HG02973 (cell line): Measurements from ENCODE around the gene IQCC.

ENCODE experiments used
- ATAC-seq: cut with Tn5 transposase; IDR thresholded peaks from one replicate; pipeline ENCODE4 v1.9.1; 2021; ENCODE audit warnings: moderate library complexity; ENCODE audit not compliant: unreplicated experiment

IQCC gene

GRCh38 chr1:32195531-32195930, 9.9 kb upstream of the IQCC start:
- ATAC-seq, result no peak

- no peak for ATAC-seq
Measured at GRCh38 chr1:32195972-32196823, 9.3 kb upstream of the IQCC start.

- no peak for ATAC-seq
Measured at GRCh38 chr1:32197074-32197473, 8.4 kb upstream of the IQCC start.

DNA sequence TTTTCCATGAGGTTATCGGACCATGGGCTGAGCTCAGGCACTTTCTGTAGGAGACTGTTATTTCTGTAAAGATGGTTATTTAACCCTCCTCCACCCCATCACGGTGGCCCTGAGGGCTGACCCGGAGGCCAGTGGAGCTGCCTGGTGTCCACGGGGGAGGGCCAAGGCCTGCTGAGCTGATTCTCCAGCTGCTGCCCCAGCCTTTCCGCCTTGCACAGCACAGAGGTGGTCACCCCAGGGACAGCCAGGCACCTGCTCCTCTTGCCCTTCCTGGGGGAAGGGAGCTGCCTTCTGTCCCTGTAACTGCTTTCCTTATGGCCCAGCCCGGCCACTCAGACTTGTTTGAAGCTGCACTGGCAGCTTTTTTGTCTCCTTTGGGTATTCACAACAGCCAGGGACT, 7.6 kb upstream of the IQCC start:
- no peak for ATAC-seq

DNA sequence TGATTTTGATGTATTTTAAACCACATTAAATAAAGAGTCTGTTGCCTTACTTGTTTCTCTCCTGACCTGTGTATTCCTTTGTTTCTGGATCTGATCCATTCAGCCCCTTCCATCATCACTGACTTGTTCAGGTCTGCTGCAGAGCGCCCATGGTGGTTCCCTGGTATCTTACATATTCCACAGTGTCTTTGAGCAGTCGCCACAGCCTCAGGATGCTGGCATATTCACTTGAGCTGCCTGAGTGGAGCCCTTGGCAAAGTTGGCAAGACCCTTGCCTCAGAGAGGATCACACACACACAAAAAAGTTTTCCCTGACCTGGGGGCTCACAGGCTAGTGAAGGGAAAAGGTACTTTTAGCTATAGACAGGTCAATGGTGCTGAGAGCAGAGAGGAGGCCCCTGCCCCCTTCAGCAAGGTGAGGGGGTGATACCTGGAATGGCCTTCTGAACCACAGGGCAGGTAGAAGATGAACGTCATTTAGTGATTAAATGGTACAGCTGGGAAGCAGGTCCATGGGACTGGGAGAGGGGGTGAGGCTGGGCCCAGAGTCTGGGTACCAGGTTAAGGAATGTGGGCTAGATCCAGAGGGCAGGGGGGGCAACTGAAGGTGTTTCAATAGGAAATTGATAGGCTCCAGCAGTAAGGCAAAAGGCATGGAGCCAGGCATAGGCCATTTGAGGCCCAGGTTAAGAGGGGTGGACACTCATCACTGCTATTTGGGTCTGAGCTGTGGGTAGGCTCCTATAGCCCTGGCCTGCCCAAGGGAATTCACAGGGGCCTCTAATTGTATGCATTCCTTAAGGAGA, 7.0 kb upstream of the IQCC start:
- no peak for ATAC-seq

GRCh38 chr1:32199043-32199716, 6.3 kb upstream of the IQCC start:
- no peak for ATAC-seq

DNA sequence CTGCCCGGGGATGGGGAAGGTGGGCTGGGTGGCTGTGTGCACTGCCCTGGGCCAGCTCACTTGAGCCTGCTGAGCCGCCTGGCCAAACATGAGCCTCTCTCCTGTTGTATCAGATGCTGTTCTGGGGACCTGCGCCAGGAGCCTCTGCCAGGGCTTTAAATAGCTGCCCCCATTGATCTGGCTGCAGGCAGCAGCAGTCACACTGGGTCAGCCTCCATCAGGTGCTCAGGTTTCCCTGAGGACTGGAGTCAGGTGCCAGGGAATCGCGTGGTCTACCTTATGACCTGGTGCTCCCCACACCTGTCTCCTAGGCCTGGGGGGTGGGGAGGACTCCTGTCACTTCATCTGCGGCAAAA, 5.8 kb upstream of the IQCC start:
- no peak for ATAC-seq

DNA sequence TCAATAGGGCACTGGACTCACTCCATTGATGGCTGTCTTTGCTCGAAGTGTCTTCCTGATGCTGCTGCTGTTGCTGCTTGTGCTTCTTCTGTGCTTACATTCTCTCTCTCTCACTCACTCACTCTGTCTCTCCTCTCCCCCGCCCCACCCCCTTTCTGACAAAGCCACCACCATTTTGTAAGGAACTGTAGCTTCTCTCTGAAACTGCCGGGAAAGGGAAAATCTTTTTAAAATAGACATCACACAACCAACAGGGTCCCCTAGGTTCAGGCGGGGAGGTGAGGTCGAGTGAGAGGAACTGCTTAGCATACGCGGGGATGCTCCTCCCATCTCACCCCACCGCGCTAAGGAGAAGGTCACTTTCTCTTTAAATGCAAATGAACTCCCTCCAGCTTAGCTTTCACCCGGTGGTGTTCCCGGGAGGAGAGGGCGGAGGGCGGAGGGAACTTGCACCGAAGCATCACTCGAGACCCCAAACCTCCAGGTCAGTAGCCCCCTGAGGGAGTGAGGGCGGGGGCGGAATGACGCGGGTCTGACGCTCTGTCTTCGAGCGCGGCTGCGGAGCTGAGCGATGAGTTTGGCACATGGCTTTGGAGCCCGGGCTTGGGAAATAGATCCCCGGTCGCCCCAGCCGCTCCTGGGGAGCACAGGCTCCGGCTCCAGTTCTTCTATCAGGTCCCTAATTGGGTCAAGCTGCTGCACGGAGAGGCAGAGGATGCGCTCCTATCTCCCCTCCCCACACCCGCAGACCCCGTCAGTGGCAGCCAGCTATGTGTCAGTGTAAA, 5.1 kb upstream of the IQCC start, which contains the start of gene CCDC28B:
CCDC28B (plus strand) TSS at position 370 of the 785 bp plus-strand sequence. CDS start 1,341 bp downstream, outside the sequence.
- no peak for ATAC-seq

- peak; percentile 30 for ATAC-seq
Measured at GRCh38 chr1:32201011-32201855, 4.2 kb upstream of the IQCC start.

DNA sequence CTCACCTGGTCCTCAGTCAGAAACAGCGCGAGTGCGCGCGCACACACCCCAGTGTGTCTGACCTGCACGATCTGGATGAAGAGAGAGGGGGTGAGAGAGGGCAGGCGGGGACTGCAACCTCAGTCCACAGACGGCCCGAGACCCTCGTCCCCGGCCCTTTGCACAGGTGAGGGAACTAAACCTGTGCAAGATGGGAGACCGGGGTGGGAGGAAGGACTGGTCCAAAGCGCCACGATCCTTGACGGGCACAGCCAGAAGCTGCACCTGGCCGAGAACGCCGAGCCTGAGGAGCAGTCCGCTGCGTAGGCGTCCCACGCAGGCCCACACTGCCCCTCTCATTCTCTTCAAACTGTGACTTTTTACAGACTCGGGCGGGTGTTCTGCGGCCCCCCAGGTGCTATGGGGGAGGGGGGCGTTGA, 519 bp upstream of the IQCC start:
- ATAC-seq, result no peak

DNA sequence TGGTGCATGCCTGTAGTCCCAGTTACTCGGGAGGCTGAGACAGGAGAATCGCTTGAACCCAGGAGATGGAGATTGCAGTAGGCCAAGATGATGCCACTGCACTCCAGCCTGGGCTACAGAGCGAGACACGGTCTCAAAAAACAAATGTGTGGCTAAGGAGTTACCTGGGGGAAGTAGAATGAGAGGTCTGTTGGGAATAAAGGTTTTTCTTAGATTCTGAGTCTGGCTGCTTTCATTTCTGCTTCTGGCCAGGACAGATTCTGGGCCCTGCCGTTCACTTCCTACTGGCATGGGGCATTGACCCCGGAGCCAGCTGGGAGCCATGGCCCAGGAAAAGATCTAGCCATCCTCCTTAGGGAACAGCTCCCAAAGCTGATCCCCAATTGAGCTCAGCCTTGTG, 3.0 kb downstream of the IQCC start:
- no peak for ATAC-seq

DNA sequence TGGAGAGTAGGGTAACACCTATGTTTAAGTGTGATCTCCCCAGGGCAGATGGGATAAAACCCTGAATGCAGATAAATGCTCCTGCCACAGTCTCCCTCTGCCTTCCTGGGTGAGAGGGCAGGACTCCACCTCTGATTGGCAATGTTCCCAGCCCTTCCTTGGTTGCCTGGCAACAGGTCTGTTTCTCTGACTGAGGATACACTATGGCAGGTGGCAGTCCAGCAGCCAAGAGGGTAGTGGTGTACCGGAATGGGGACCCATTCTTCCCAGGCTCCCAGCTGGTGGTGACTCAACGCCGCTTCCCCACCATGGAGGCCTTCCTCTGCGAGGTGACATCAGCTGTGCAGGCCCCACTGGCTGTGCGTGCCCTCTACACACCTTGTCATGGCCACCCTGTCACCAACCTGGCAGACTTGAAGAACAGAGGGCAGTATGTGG, 3.4 kb downstream of the IQCC start, which contains the start of gene DCDC2B:
DCDC2B (plus strand) TSS at position 199 of the 438 bp plus-strand sequence; CDS start at position 204, 5 bp downstream.
- no peak for ATAC-seq

- no peak for ATAC-seq
Measured at GRCh38 chr1:32215629-32216480, 10.4 kb downstream of the IQCC start.

GRCh38 chr1:32216566-32216965, 11.1 kb downstream of the IQCC start:
- ATAC-seq, result no peak

- no peak for ATAC-seq
Measured at GRCh38 chr1:32219022-32219421, 13.6 kb downstream of the IQCC start.

GRCh38 chr1:32220746-32221580, 15.5 kb downstream of the IQCC start:
- ATAC-seq, result no peak

GRCh38 chr1:32221581-32221979, 16.1 kb downstream of the IQCC start:
- ATAC-seq, result no peak
